Liver (tissue), 5 donors: ENCODE results near the gene KLF11. TPM values are rescaled to one million over a fixed set of nuclear protein-coding genes. Genes with fewer than 3 reads are reported as not detected.

Source experiments
- polyA plus RNA-seq, 2 donors: library from polyadenylated mRNA; stranded (reverse) in 1 of 2; unstranded in 1 of 2; fragments of 200-250 nt in 1 of 2; fragments of >200 nt in 1 of 2; fragmentation: Nextera tagmentation in 1 of 2; extraction: Ambion mirVana in 1 of 2; gene quantifications; one replicate each; pipeline versions ENCODE4 v1.2.1 to v1.2.3, GENCODE V29; 2013 to 2015
- small RNA-seq: library from RNA; depleted of rRNA; stranded (forward); fragments of <200 nt; gene quantifications from one replicate; pipeline ENCODE3, GENCODE V24; 2014
- total RNA-seq, 2 donors: library from RNA; depleted of rRNA; stranded (reverse); fragments of >200 nt; gene quantifications; one replicate each; pipeline ENCODE4 v1.2.3, GENCODE V29; 2014
- donor health status: healthy.
- donor health status: healthy.
- donor health status: healthy.

KLF11 gene
- total and polyA plus RNA-seq, 4 donors, result 10.5 to 43.0 (median 14.5) TPM

Small RNA genes lying within 50 kb of the gene (small RNA-seq; reads per million reads assigned to genes)
- not detected for gene RF00568

Other genes with a start within 250 kb of the KLF11 start
- 10 to 100 TPM in 1 of 2 donors, 1 to 10 TPM in 1; 7.4 to 17.2 TPM for gene TAF1B, start 200.1 kb upstream of the KLF11 start, total RNA-seq
- gene TAF1B, start 200.1 kb upstream of the KLF11 start, polyA plus RNA-seq, result 1 to 10 TPM; 3.1 to 3.8 TPM
- gene GRHL1, start 91.9 kb upstream of the KLF11 start, total RNA-seq, result 10 to 100 TPM in 1 of 2 donors, 1 to 10 TPM in 1; 6.2 to 13.7 TPM
- gene GRHL1, start 91.9 kb upstream of the KLF11 start, polyA plus RNA-seq, result 1 to 10 TPM; 3.6 to 6.0 TPM
- gene CYS1, start 36.9 kb downstream of the KLF11 start, total RNA-seq, result 1 to 10 TPM; 1.3 to 4.1 TPM
- under 1 TPM; 0.07 to 0.72 TPM for gene CYS1, start 36.9 kb downstream of the KLF11 start, polyA plus RNA-seq
- 100 to 1,000 TPM in 1 of 2 donors, 1 to 10 TPM in 1; 4.4 to 124 TPM for gene RRM2, start 79.2 kb downstream of the KLF11 start, total RNA-seq
- 10 to 100 TPM in 1 of 2 donors, 1 to 10 TPM in 1; 3.9 to 32.7 TPM for gene RRM2, start 79.2 kb downstream of the KLF11 start, polyA plus RNA-seq